Osteoblast (primary cell): ENCODE results near the gene SYCE1L. TPM values are rescaled to one million over a fixed set of nuclear protein-coding genes. Genes with fewer than 3 reads are reported as not detected.
A peak's percentile ranks its signal among the peaks of the same experiment; 100 is the strongest.

ENCODE experiments used
- DNase-seq: peaks from one replicate; pipeline ENCODE4 v3.0.0; 2011; ENCODE audit warnings: low spot score, mixed read lengths; ENCODE audit not compliant: insufficient read length; ENCODE audit errors: missing footprints
- H2AFZ ChIP-seq: 2 replicates; pipeline ENCODE4 v1.6.0; 2011; ENCODE audit warnings: mild to moderate bottlenecking, low read length
- H3K27ac ChIP-seq: 2 replicates; pipeline ENCODE4 v1.5.1; 2011; ENCODE audit warnings: mild to moderate bottlenecking, low read depth, low read length, moderate library complexity
- H3K27me3 ChIP-seq: 2 replicates; pipeline ENCODE4 v1.6.0; 2012; ENCODE audit warnings: mild to moderate bottlenecking, control low read depth, inconsistent platforms, low read length, moderate library complexity; ENCODE audit not compliant: insufficient read depth
- H3K36me3 ChIP-seq: 2 replicates; pipeline ENCODE4 v1.5.1; 2011; ENCODE audit warnings: mild to moderate bottlenecking, low read length, control low read depth, moderate library complexity; ENCODE audit not compliant: insufficient read depth
- H3K4me1 ChIP-seq: 2 replicates; pipeline ENCODE4 v1.5.1; 2011; ENCODE audit warnings: mild to moderate bottlenecking, low read length, control low read depth, moderate library complexity; ENCODE audit not compliant: insufficient read depth
- H3K4me2 ChIP-seq: 2 replicates; pipeline ENCODE4 v1.6.0; 2011; ENCODE audit warnings: mild to moderate bottlenecking, low read length; ENCODE audit not compliant: insufficient read depth
- H3K4me3 ChIP-seq: fragments of 200-600 bp; sonication (generic); 3 replicates; pipeline ENCODE4 v1.5.1; 2012; ENCODE audit warnings: mild to moderate bottlenecking, low read length, inconsistent platforms; ENCODE audit not compliant: insufficient read depth
- H3K79me2 ChIP-seq: 2 replicates; pipeline ENCODE4 v1.6.0; 2012; ENCODE audit warnings: mild to moderate bottlenecking, low read length, control low read depth, inconsistent platforms; ENCODE audit not compliant: insufficient read depth
- H3K9me3 ChIP-seq: 2 replicates; pipeline ENCODE4 v1.5.1; 2011; ENCODE audit warnings: low read depth, low read length, control low read depth
- H4K20me1 ChIP-seq: 2 replicates; pipeline ENCODE4 v1.6.0; 2012; ENCODE audit warnings: mild to moderate bottlenecking, low read length, control low read depth; ENCODE audit not compliant: insufficient read depth
- total RNA-seq: library from RNA; depleted of rRNA; stranded (reverse); fragments of >200 nt; gene quantifications from 2 replicates; pipeline ENCODE4 v1.2.3, GENCODE V29; 2012
- TF ChIP-seq, protein P1 (sequence below): IDR thresholded peaks from 2 replicates; pipeline ENCODE4 v1.5.1; 2011; ENCODE audit warnings: mild to moderate bottlenecking, low read depth, low read length, moderate library complexity; ENCODE audit errors: extremely low read depth

SYCE1L gene
- total RNA-seq, 1 donor: not detected

DNA sequence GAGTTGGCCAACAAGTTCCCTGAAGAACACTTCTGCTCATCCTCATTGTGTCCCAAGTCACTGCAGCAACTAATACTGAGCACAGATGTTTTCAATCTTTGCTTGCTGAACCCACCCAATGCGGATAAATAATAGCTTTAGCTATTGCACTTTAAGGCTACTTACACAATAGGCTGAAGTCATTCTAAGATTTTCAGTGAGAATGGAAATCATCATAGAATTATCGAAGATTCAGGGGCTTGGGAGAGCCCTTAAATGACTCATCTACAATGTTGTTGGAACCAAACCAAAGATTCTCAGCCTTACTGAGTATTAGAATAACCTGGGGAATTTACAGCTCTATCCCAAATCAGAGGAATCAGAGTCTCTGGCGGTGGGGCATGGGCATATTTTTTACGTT lies 51.2 kb downstream of the SYCE1L start:
- TF ChIP-seq, protein P1, sequence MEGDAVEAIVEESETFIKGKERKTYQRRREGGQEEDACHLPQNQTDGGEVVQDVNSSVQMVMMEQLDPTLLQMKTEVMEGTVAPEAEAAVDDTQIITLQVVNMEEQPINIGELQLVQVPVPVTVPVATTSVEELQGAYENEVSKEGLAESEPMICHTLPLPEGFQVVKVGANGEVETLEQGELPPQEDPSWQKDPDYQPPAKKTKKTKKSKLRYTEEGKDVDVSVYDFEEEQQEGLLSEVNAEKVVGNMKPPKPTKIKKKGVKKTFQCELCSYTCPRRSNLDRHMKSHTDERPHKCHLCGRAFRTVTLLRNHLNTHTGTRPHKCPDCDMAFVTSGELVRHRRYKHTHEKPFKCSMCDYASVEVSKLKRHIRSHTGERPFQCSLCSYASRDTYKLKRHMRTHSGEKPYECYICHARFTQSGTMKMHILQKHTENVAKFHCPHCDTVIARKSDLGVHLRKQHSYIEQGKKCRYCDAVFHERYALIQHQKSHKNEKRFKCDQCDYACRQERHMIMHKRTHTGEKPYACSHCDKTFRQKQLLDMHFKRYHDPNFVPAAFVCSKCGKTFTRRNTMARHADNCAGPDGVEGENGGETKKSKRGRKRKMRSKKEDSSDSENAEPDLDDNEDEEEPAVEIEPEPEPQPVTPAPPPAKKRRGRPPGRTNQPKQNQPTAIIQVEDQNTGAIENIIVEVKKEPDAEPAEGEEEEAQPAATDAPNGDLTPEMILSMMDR: no peak
- Histone ChIP-seq H3K4me1 (peaks cover 7% of the 10 kb centered on the region), H3K27ac (no peak overlapping the region), H3K9me3 (no peaks in the 10 kb centered on the region), H2AFZ (no peak overlapping the region), H4K20me1 (no peaks in the 10 kb centered on the region), H3K79me2 (no peaks in the 10 kb centered on the region), H3K4me3 (no peak overlapping the region), H3K36me3 (no peaks in the 10 kb centered on the region), H3K4me2 (no peak overlapping the region), H3K27me3 (no peaks in the 10 kb centered on the region)
- peak; percentile 26 for DNase-seq

Other genes starting within 250 kb of the SYCE1L start
- 18.0 and 19.5 TPM in 2 replicates for gene MON1B, start 8.2 kb upstream of the SYCE1L start, total RNA-seq
- not detected in 2 replicates for gene ADAMTS18, start 235.6 kb downstream of the SYCE1L start, total RNA-seq